Activated CD4-positive, alpha-beta T cell treated with anti-CD3 and anti-CD28 coated beads for 36 hours (primary cell): ENCODE data around the gene TM9SF3. TPM values are rescaled to one million over a fixed set of nuclear protein-coding genes. Genes with fewer than 3 reads are reported as not detected.

Experiments
- ATAC-seq: fragments of 200-7000 bp; cut with Tn5 transposase; one replicate; pipeline ENCODE4 v1.10.0; 2021; ENCODE audit warnings: mild to moderate bottlenecking, moderate library complexity
- CTCF ChIA-PET: fragments of 350-600 bp; sonication (Branson Sonifier 250); formaldehyde crosslinking; loops from one replicate; lab custom pipeline; 2021; ENCODE audit warnings: antibody characterized with exemption; lab: Charles Lee
- POLR2A ChIA-PET: fragments of 350-600 bp; sonication (Branson Sonifier 250); formaldehyde crosslinking; loops from one replicate; lab custom pipeline; 2021; ENCODE audit warnings: antibody characterized with exemption, inconsistent platforms; lab: Charles Lee
- DNase-seq: peaks from one replicate; pipeline ENCODE4 v3.0.0-alpha.2; 2020
- H3K27ac Mint-ChIP-seq: one replicate; pipeline ENCODE4 v1.8.0; 2021; ENCODE audit warnings: mixed read lengths
- H3K27me3 Mint-ChIP-seq: one replicate; pipeline ENCODE4 v1.8.0; 2021; ENCODE audit warnings: mixed read lengths
- H3K36me3 Mint-ChIP-seq: one replicate; pipeline ENCODE4 v1.8.0; 2021; ENCODE audit warnings: low read depth, mixed read lengths
- H3K4me1 Mint-ChIP-seq: one replicate; pipeline ENCODE4 v1.8.0; 2021; ENCODE audit warnings: mixed read lengths
- H3K4me3 Mint-ChIP-seq: one replicate; pipeline ENCODE4 v1.8.0; 2021; ENCODE audit warnings: mild to moderate bottlenecking, moderate library complexity, mixed read lengths
- H3K9me3 Mint-ChIP-seq: one replicate; pipeline ENCODE4 v1.8.0; 2021; ENCODE audit warnings: low read depth, mixed read lengths
- intact Hi-C, 2 experiments: fragments of 100-400 bp; cut with DNase I in 1 of 2; cut with micrococcal nuclease in 1 of 2; formaldehyde crosslinking; loops; one replicate each; pipeline versions ENCODE4 v1.14.2 to v1.15.1; 2022 to 2024; cut with DNase I, micrococcal nuclease
- total RNA-seq, 2 experiments: library from RNA; stranded (reverse); gene quantifications; one replicate each; pipeline ENCODE4 v1.2.3, GENCODE V29; 2021

Gene TM9SF3
- total RNA-seq, 2 experiments from 2014 or later, result 45.3 to 70.2 TPM

DNA sequence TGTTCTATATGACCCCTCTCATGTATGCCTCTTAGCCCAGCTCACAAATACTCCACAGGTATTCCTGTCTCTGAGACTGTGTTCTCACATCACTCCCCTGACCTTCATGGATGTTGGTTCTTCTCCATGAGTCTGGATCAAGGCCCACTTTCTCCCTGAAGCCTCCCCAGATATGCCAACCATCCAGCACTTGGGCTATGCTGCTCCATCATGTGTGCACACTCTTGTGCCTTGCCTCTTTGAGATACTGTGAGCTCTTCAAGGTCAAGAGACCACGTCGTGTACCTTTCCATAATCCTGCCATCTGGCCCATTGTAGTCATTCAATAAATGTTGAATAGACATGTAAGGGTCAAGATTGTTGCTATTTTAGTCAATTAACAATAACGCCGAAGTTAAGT lies 30.1 kb upstream of the TM9SF3 start:
- Mint-ChIP-seq H3K9me3 (no peaks in the 10 kb centered on the region), H3K4me3 (no peak overlapping the region), H3K27me3 (no peaks in the 10 kb centered on the region), H3K27ac (no peak overlapping the region), H3K4me1 (no peaks in the 10 kb centered on the region), H3K36me3 (no peaks in the 10 kb centered on the region)
- intact Hi-C loops, result no loop called here
- POLR2A ChIA-PET, result no interaction called here
- no peak for DNase-seq
- no peak for ATAC-seq
- CTCF ChIA-PET, result no interaction called here

DNA sequence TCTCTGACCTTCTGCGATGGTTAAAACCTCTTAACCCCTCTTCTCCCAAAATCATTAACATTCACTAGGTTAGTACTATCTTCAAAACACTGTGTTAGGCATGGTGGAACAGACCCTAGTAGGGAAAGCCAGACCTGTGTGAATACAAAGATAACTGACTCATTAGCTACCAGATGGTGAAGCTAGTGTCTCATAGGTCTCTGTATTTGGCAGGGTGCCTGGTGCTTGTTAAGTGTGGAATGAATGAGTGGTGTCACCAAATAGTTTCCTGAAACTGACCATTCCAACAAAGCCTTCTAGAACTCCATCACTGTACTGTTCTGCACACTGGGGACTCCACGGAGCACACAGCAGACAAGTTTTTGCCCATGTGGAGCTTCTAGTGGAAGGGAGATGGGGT lies 27.7 kb upstream of the TM9SF3 start:
- Mint-ChIP-seq H3K4me3 (no peak overlapping the region), H3K27ac (no peak overlapping the region), H3K9me3 (no peaks in the 10 kb centered on the region), H3K27me3 (no peaks in the 10 kb centered on the region), H3K36me3 (no peaks in the 10 kb centered on the region), H3K4me1 (peaks cover 4% of the 10 kb centered on the region)
- ChIA-PET POLR2A (no interaction called here), CTCF (no interaction called here)
- intact Hi-C loops, result no loop called here
- ATAC-seq, result no peak
- DNase-seq, result no peak

DNA sequence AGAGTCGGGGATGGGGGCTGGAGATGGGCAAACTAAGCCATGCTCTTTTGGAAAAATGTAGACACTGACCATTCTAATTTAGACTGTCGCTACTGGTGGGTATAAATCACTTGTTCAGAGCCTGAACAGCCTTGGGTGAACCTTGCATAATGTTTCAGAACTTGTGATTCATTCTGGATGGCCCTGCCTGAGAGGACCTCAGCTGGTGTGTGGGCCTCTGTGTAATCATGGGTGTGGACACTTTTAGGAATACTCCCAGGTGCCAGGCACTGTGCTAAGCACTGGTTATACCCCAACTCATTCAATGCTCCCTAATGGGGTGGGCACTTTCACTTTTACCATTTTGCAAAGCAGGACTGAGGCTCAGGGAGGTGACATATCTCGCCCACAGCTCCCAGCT lies 26.8 kb upstream of the TM9SF3 start:
- intact Hi-C loops, result no loop called here
- Mint-ChIP-seq H3K4me1 (peaks cover 4% of the 10 kb centered on the region), H3K36me3 (no peaks in the 10 kb centered on the region), H3K27me3 (no peaks in the 10 kb centered on the region), H3K4me3 (no peak overlapping the region), H3K27ac (no peak overlapping the region), H3K9me3 (no peaks in the 10 kb centered on the region)
- no peak for DNase-seq
- POLR2A ChIA-PET, result no interaction called here
- ATAC-seq, result no peak
- CTCF ChIA-PET, result no interaction called here

DNA sequence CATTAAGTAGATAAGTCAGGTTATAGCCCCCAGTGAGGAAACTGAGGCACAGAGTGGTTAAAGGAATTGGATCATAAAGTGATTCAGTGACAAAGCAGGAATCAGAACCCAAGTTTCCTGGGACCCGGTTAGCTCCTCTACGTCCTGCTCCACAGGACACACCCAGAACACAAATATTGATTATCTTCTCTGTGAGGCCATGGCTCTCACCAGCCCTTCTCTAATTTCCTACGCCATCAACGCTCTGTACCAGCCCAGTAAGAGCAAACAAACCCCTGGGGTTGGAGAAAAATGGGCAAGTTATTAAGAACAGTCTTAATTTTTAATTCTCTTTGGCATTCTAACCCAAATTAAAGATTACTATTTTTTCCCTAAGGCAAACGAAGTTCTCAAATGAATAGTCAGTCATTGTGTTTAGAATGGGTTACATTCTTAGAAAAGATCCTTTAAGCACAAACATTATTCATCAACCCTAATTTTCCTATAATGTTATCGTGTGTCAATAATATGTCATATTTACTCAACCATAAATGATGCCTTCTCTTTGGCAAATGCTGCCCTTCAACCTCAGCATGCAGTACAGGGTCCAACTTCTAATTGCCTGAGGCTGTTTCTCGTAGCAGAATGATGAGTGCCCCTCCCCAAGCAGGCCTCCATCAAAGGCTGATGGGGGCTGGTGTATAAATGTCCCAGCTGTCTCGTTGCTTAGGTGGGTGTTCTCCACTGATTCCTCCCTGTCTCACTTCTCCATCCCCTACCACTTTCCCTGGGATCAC lies 25.4 kb upstream of the TM9SF3 start:
- intact Hi-C loops, result no loop called here
- Mint-ChIP-seq H3K4me3 (no peak overlapping the region), H3K36me3 (no peaks in the 10 kb centered on the region), H3K9me3 (no peaks in the 10 kb centered on the region), H3K27ac (no peak overlapping the region), H3K27me3 (no peaks in the 10 kb centered on the region), H3K4me1 (peaks cover 4% of the 10 kb centered on the region)
- ChIA-PET CTCF (interaction anchor here (0.6 kb wide), 1 partner anchor 20 kb away, joined by 3 read pairs; no protein-coding TSS in a partner anchor), POLR2A (no interaction called here)
- DNase-seq (no peak), ATAC-seq (no peak)

DNA sequence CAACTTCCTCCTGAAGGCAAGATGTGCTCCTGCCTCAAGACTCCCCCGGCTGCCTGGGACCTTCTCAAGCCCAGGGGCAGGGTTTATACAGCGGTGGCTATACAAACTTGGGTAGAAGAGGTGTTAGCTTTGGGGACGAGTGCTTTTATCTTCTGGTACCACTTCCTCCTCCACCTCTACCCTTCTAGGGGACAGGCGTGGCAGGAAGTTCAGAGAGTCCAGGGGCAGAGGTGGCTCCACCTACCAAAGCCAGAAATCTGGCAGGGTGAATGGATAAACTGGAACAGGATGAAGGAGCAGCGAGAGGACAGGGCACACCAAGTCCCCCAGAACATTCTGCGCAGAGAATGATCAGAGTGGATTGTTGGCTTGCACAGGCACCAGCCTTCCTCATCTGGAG lies 24.0 kb upstream of the TM9SF3 start:
- CTCF ChIA-PET, result interaction anchor here (0.6 kb wide), 1 partner anchor 219 kb away, joined by 3 read pairs; no protein-coding TSS in a partner anchor
- intact Hi-C loops, result no loop called here
- POLR2A ChIA-PET, result no interaction called here
- no peak overlapping the region for H3K4me3 Mint-ChIP-seq
- peaks cover 4% of the 10 kb centered on the region for H3K4me1 Mint-ChIP-seq
- H3K27me3 Mint-ChIP-seq, result no peaks in the 10 kb centered on the region
- DNase-seq (no peak), ATAC-seq (peak; percentile 30)
- H3K27ac Mint-ChIP-seq, result no peak overlapping the region
- H3K9me3 Mint-ChIP-seq, result no peaks in the 10 kb centered on the region
- no peaks in the 10 kb centered on the region for H3K36me3 Mint-ChIP-seq

DNA sequence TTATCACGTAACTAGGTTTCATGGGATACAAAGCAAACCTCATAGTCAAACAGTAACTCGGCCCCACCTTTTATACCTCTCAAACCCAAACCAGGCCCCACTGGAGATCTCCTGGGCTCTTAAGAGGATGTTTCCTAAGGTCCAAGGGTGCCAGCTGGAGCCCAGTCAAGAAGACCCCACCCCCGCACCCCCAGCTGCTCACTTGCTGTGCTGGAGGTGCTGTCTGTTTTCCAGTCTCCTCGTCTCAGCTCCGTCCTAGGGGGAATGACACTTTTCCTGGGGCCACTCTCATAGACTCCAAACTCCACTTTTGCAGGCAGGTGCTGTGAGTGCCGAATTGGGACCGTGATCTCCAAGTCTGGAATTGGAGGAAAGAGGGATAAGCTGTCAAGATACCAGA lies 22.7 kb upstream of the TM9SF3 start:
- no peak for ATAC-seq
- POLR2A ChIA-PET, result no interaction called here
- Mint-ChIP-seq H3K4me1 (peaks cover 4% of the 10 kb centered on the region), H3K27me3 (no peaks in the 10 kb centered on the region), H3K36me3 (no peaks in the 10 kb centered on the region), H3K9me3 (no peaks in the 10 kb centered on the region), H3K4me3 (no peak overlapping the region), H3K27ac (no peak overlapping the region)
- intact Hi-C loops, result no loop called here
- CTCF ChIA-PET, result no interaction called here
- no peak for DNase-seq

DNA sequence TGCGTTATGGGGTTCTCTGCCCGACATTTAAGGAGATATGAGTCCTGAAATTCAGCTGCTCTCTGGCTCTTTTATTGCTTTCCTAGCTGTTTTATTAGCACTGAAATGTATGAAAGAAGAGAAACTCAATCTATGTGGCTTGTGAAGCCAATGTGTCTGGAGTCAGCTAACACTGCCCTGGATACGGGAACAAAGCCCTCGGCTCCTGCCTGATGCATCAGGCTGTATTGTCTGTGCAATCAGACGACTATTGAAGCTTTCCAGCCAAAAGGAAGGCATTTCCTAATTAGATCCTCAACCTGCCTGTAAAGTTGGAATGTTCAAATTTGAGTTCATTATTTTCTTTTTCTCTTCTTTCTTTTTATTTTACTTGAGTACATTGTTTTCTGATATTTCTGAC lies 22.0 kb upstream of the TM9SF3 start:
- Mint-ChIP-seq H3K36me3 (no peaks in the 10 kb centered on the region), H3K27me3 (no peaks in the 10 kb centered on the region), H3K27ac (no peak overlapping the region), H3K4me1 (peaks cover 4% of the 10 kb centered on the region), H3K9me3 (no peaks in the 10 kb centered on the region), H3K4me3 (no peak overlapping the region)
- ChIA-PET POLR2A (no interaction called here), CTCF (no interaction called here)
- DNase-seq (no peak), ATAC-seq (no peak)
- intact Hi-C loops, result no loop called here

DNA sequence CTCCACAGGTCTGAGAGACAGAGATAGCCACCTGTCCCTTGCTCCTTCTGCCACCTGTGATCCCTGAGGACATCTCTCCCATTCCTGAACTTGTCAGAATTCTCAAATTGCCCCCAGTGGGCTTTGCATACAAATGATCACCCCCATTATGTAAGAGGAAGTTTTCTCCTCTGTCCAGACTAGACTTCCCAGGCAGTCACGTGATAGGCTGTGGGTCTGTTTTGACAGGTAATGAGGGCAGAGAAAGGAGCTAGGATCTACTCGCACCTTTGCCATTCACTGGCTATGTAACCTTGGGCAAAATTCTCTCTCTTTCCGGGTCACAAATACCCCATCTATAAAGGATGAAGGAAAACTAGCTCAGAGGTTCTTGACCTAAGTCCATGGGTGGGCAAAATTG lies 21.4 kb upstream of the TM9SF3 start:
- DNase-seq, result no peak
- intact Hi-C loops, result no loop called here
- ChIA-PET POLR2A (no interaction called here), CTCF (no interaction called here)
- H3K27me3 Mint-ChIP-seq, result no peaks in the 10 kb centered on the region
- H3K4me1 Mint-ChIP-seq, result peaks cover 4% of the 10 kb centered on the region
- H3K4me3 Mint-ChIP-seq, result no peak overlapping the region
- H3K36me3 Mint-ChIP-seq, result no peaks in the 10 kb centered on the region
- H3K27ac Mint-ChIP-seq, result no peak overlapping the region
- no peak for ATAC-seq
- H3K9me3 Mint-ChIP-seq, result no peaks in the 10 kb centered on the region

DNA sequence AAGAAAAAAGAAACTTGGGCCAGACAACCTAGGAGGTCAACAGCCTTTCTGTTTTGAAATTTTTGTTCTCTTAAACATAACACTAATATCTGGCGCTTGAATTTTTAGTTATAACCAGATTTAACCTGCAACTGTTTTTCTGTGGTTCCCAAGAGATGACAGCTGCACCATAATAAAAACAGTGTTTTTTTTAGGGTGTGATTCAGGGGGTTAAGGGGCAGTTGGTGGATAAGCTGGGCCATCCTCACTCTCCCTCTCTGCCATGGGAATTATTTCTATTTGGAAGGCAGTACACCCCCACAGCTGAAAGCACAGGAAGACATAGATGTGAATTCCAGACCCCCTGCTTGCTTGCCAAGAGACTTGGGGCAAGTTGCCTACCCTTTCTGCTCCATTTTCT lies 20.1 kb upstream of the TM9SF3 start:
- no peaks in the 10 kb centered on the region for H3K36me3 Mint-ChIP-seq
- H3K4me3 Mint-ChIP-seq, result no peak overlapping the region
- no peaks in the 10 kb centered on the region for H3K27me3 Mint-ChIP-seq
- H3K27ac Mint-ChIP-seq, result no peak overlapping the region
- POLR2A ChIA-PET, result no interaction called here
- H3K4me1 Mint-ChIP-seq, result peaks cover 4% of the 10 kb centered on the region
- ATAC-seq, result no peak
- DNase-seq, result no peak
- intact Hi-C loops, result no loop called here
- H3K9me3 Mint-ChIP-seq, result no peaks in the 10 kb centered on the region
- CTCF ChIA-PET, result no interaction called here

DNA sequence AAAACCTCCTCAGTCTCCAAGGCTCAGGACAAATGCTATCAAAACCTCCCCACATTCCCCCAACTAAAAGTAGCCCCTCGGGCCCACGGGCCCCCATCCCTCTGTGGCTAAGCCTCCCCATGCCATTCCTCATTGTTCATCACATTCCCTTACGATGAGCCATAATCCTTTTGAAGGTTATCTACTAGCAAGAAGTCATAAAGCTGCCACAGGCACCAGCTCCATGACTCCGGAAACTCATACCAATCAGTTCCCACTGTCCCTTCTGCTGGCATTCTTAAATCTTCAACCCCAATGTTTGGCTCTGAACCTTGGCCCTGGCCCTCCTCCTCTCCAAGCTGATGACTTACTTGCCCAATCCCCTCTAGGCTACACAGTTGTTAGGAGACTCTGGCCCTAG lies 19.4 kb upstream of the TM9SF3 start:
- POLR2A ChIA-PET, result no interaction called here

DNA sequence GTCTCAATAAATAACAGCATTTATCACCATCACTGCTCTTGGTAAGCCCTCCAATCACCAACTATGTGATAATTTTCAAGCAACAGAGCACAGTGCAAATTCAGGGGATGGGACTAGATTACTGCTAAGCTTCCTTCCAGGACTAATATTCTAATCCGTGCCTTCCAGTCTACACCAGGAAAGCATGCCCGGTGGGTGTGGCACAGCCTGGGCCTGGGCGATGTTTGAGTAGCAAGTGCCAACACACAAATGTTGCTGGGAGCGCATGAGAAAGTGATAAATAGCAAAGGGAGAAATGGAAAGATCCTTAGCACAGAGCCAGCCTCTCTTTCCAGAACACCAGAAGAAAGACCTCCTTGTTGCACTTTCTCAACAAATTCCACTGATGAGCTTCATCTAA lies 13.5 kb upstream of the TM9SF3 start:
- ChIA-PET CTCF (interaction anchor here (1.1 kb wide), 1 partner anchor 11 kb away, joined by 4 read pairs; no protein-coding TSS in a partner anchor), POLR2A (no interaction called here)
- Mint-ChIP-seq H3K36me3 (no peaks in the 10 kb centered on the region), H3K27ac (no peak overlapping the region), H3K4me1 (no peaks in the 10 kb centered on the region), H3K4me3 (no peak overlapping the region), H3K27me3 (peaks cover 2% of the 10 kb centered on the region), H3K9me3 (no peaks in the 10 kb centered on the region)
- ATAC-seq (no peak), DNase-seq (no peak)
- intact Hi-C loops, result no loop called here

More for the DNA sequence above, 19.4 kb upstream of the TM9SF3 start:
- Mint-ChIP-seq H3K4me1 (peaks cover 4% of the 10 kb centered on the region), H3K27me3 (no peaks in the 10 kb centered on the region), H3K36me3 (no peaks in the 10 kb centered on the region), H3K4me3 (no peak overlapping the region), H3K27ac (no peak overlapping the region), H3K9me3 (no peaks in the 10 kb centered on the region)
- DNase-seq (no peak), ATAC-seq (no peak)
- intact Hi-C loops, result no loop called here
- CTCF ChIA-PET, result interaction anchor here (0.5 to 0.6 kb wide), 3 partner anchors 56 to 348 kb away, joined by 3 read pairs; no protein-coding TSS in a partner anchor

DNA sequence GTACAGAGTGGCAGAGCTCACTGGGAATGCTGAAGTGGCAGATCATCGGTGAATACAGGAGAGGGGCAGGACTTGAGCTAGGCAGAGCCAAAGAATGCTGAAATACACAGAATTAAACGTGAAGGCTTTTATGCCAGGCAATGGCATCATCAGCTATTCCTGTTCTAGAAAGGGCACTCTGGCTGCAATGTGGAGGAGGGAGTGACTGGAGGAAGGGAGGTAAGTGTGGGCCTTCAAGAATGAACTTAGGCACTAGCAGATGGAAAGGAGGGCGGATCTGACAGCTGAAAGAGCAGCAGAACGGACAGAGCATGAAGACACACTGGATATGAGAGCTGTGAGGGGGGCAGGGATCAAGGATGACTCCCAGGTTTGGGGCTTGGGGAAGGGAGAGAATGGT lies 12.0 kb upstream of the TM9SF3 start:
- Mint-ChIP-seq H3K4me3 (no peak overlapping the region), H3K27me3 (peaks cover 2% of the 10 kb centered on the region), H3K4me1 (no peaks in the 10 kb centered on the region), H3K36me3 (no peaks in the 10 kb centered on the region), H3K27ac (no peak overlapping the region), H3K9me3 (no peaks in the 10 kb centered on the region)
- intact Hi-C loops, result no loop called here
- POLR2A ChIA-PET, result no interaction called here
- DNase-seq (no peak), ATAC-seq (no peak)
- CTCF ChIA-PET, result no interaction called here
